Measurements from ENCODE around the gene DSCAML1.

- TF ChIP-seq EZH2 (IDR thresholded peaks at IDR 0.05; ENCODE audit: insufficient read depth, poor library complexity, severe bottlenecking): no peak
- TF ChIP-seq EZH2phosphoT487 (IDR thresholded peaks at IDR 0.05; ENCODE audit: insufficient read depth, low read depth): no peak
These were observed 15.4 kb downstream of the DSCAML1 start for GRCh38 chr11:117781627-117782026.
